Stomach (tissue), 4 donors: Measurements from ENCODE around the gene ST6GALNAC6.

Experiments used
- EP300 ChIP-seq: sonication (generic); formaldehyde crosslinking; IDR thresholded peaks from one replicate; pipeline ENCODE4 v1.6.1; 2017; ENCODE audit warnings: antibody characterized with exemption
- POLR2A ChIP-seq, 4 donors: fragments of 450-650 bp; IDR thresholded peaks; one replicate each; pipeline ENCODE4 v1.6.1; 2016; ENCODE audit warnings: antibody characterized with exemption in 4 of 4, control low read depth in 2 of 4, mild to moderate bottlenecking in 1 of 4, moderate library complexity in 1 of 4
- TF ChIP-seq, protein P1 (sequence below), 7 experiments: fragments of 450-650 bp in 4 of 7; fragments of 200-600 bp in 3 of 7; sonication (generic) in 3 of 7; IDR thresholded peaks; one replicate each; pipeline ENCODE4 v1.5.1; 2016 to 2019; ENCODE audit warnings: antibody characterized with exemption in 7 of 7, control low read depth in 2 of 7, mild to moderate bottlenecking in 1 of 7

DNA sequence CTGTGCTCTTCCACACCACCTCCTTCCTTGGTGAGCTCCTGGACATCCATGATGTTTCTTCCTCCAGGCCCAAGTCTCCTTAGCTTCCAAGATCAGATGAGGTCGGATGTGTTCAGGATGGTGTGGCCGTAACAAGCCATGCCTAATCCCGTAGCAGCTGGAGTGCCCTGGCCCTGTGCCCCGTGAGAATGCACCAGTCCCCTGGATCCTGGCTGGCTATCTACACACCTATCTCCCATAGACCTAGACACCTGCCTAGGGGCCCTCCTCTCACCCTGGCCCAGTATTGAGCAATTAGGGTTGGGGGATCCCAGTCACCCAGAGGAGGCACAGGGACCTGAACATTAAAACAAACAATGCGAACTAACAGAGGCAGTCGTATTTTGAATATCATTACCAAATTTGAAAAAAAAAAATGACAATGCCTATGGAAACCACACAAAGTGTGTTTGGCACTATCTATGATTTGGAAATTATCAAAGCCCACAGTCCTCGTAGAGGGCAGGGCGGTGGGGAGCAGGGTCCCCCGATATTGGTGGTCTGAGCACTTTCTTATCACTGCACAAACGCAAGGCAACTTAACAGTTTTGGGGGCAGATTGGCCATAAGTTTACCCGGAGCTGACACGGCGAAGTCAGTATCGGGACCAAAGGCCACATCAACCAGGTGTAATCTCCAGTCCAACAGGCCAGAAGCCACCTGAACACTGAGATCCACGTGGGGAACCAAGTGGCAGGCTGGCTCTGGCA lies 58.1 kb downstream of the ST6GALNAC6 start:
- TF ChIP-seq, protein P1, sequence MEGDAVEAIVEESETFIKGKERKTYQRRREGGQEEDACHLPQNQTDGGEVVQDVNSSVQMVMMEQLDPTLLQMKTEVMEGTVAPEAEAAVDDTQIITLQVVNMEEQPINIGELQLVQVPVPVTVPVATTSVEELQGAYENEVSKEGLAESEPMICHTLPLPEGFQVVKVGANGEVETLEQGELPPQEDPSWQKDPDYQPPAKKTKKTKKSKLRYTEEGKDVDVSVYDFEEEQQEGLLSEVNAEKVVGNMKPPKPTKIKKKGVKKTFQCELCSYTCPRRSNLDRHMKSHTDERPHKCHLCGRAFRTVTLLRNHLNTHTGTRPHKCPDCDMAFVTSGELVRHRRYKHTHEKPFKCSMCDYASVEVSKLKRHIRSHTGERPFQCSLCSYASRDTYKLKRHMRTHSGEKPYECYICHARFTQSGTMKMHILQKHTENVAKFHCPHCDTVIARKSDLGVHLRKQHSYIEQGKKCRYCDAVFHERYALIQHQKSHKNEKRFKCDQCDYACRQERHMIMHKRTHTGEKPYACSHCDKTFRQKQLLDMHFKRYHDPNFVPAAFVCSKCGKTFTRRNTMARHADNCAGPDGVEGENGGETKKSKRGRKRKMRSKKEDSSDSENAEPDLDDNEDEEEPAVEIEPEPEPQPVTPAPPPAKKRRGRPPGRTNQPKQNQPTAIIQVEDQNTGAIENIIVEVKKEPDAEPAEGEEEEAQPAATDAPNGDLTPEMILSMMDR (IDR thresholded peaks at IDR 0.05): no peak
- TF ChIP-seq POLR2A (IDR thresholded peaks at IDR 0.05) (no peak), EP300 (no peak)
